Cardiac fibroblast (primary cell): ENCODE results near the gene APBB1.

Source experiments
- DNase-seq, 2 donors: peaks; one replicate each; pipeline versions ENCODE4 v3.0.0 to v3.0.0-alpha.2; 2010; ENCODE audit warnings: low read depth in 2 of 2
- H3K4me3 ChIP-seq, 2 donors: replicated peaks in 1 of 2; 1 replicate in 1 of 2; 2 replicates in 1 of 2; pipeline ENCODE4 v1.5.1; 2011; ENCODE audit warnings: low read depth in 2 of 2, low read length in 2 of 2, mild to moderate bottlenecking in 2 of 2, moderate library complexity in 1 of 2
- CTCF ChIP-seq: IDR thresholded peaks from one replicate; pipeline ENCODE4 v1.5.1; 2011; ENCODE audit warnings: low read depth, mild to moderate bottlenecking, low read length, inconsistent platforms

Gene APBB1

GRCh38 chr11:6420677-6421076, 1.8 kb upstream of the APBB1 start:
- no peak overlapping the region for H3K4me3 ChIP-seq
- DNase-seq: no peak
- no peak for TF ChIP-seq CTCF

GRCh38 chr11:6418557-6419008, 311 bp downstream of the APBB1 start:
- peak overlapping the region; percentile 74 to 80 for H3K4me3 ChIP-seq
- TF ChIP-seq CTCF: no peak
- no peak for DNase-seq

GRCh38 chr11:6417907-6418556, 862 bp downstream of the APBB1 start:
- peak in 1 of 2 donors; percentile 8 for DNase-seq
- H3K4me3 ChIP-seq: peak overlapping the region; percentile 74 to 80
- no peak for TF ChIP-seq CTCF

- no peak for TF ChIP-seq CTCF
- no peak for DNase-seq
Observed at GRCh38 chr11:6415797-6416196, 3.1 kb downstream of the APBB1 start.

GRCh38 chr11:6414874-6415328, 4.0 kb downstream of the APBB1 start:
- H3K4me3 ChIP-seq: no peak overlapping the region
- DNase-seq: peak in 1 of 2 donors; percentile 7
- no peak for TF ChIP-seq CTCF

More at GRCh38 chr11:6415797-6416196, 3.1 kb downstream of the APBB1 start:
- no peak overlapping the region for H3K4me3 ChIP-seq

GRCh38 chr11:6413791-6414201, 5.1 kb downstream of the APBB1 start:
- no peak for TF ChIP-seq CTCF
- H3K4me3 ChIP-seq: no peak overlapping the region
- DNase-seq: no peak
